ENCODE measurements around the gene ZRSR2.

- TF ChIP-seq HDAC2 (CRISPR knock-in tag; IDR thresholded peaks at IDR 0.05): no peak
- TF ChIP-seq USF2 (IDR thresholded peaks at IDR 0.05; ENCODE audit: low read depth, low read length): no peak
- no peak for TF ChIP-seq USF2 (CRISPR knock-in tag; IDR thresholded peaks at IDR 0.05; ENCODE audit: borderline replicate concordance)
- TF ChIP-seq EZH2 (conservative IDR thresholded peaks at IDR 0.05; ENCODE audit: low read depth, low read length): no peak
- no peak for TF ChIP-seq TP53 (CRISPR knock-in tag; conservative IDR thresholded peaks at IDR 0.05)
- TF ChIP-seq FOXJ3 (CRISPR knock-in tag; IDR thresholded peaks at IDR 0.05; ENCODE audit: borderline replicate concordance): no peak
- TF ChIP-seq CEBPZ (IDR thresholded peaks at IDR 0.05; ENCODE audit: low read length): no peak
- no peak for TF ChIP-seq NR2F1 (CRISPR knock-in tag; IDR thresholded peaks at IDR 0.05)
- no peak for TF ChIP-seq CHD2 (IDR thresholded peaks at IDR 0.05; ENCODE audit: low read depth, low read length)
- no peak for TF ChIP-seq ZNF354B (CRISPR knock-in tag; IDR thresholded peaks at IDR 0.05)
- TF ChIP-seq CTCF (CRISPR knock-in tag; IDR thresholded peaks at IDR 0.05): peak; percentile 32
- TF ChIP-seq FOXP4 (CRISPR knock-in tag; IDR thresholded peaks at IDR 0.05): no peak
- TF ChIP-seq MEF2D (CRISPR knock-in tag; IDR thresholded peaks at IDR 0.05): no peak
Measured at GRCh38 chrX:15849555-15849954, 59.3 kb downstream of the ZRSR2 start.

Measured in HepG2 (cell line).